Measurements from ENCODE around the gene FLOT1. TPM values are rescaled to one million over a fixed set of nuclear protein-coding genes. Genes with fewer than 3 reads are reported as not detected.
A peak's percentile ranks its signal among the peaks of the same experiment; 100 is the strongest.

FLOT1 gene
- total and polyA plus RNA-seq, 2 donors (not counting 3 experiments of a cell fraction or from before 2014, with no cell fraction given): 141 to 154 TPM

DNA sequence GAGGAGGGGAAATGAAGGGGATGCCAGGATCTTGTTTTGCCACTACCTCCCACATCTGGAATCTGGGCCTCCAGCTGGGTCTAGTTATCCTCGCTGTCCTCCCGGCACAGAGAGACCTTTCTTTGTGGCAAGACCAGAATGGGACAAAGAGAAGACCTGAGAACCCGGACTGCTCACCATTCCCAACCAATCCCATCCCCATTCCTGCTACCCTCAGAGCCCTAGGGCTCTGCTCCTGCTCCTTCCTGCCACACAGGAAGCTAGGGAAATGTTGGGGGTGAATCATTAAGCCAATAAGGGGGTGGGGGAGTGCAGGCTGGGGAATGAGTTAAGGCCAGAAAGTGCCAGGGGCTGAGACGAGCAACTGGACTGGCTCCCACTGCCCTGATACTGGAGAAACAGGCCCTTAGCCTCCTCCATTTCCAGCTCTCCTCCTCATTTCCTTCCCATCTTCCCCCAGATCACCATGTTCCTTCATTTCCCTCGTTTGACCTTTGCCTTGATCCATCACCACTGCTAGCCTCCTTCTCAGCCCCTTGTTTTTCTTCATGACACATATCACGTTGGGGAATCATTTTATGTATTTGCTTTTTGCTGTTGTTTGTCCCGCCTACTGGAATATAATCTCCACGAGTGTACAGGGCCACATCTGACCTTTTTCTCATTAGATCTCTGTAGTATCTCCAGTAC lies 6.5 kb upstream of the FLOT1 start:
- FAIRE-seq: peak; percentile 90
- peak overlapping the region; percentile 89 for H3K27ac ChIP-seq (ENCODE audit: insufficient read depth, low read depth, low read length)
- no peaks in the 10 kb centered on the region for H3K9me1 ChIP-seq (replicated peaks; ENCODE audit: control insufficient read depth, extremely low read depth, insufficient read depth, low read length)
- intact Hi-C loops (cut with micrococcal nuclease) (loop anchor here (1.0 to 2.0 kb wide), 3 partner anchors 15 to 52 kb away; no protein-coding TSS in a partner anchor), dilution Hi-C loops (cut with MboI; ENCODE audit: extremely low pct_ligation_motif_present, low sequenced_read_pairs) (loop anchor here (25.0 kb wide), 1 partner anchor 138 kb away; the partner anchor contains the start of gene DDR1)
- peaks cover 62% of the 10 kb centered on the region for H3K4me1 ChIP-seq (ENCODE audit: control insufficient read depth, extremely low read depth, insufficient read depth, low read length)
- no peak for TF ChIP-seq MYC (IDR thresholded peaks at IDR 0.05; ENCODE audit: low read depth, low read length)
- TF ChIP-seq EZH2 (IDR thresholded peaks at IDR 0.05; ENCODE audit: borderline replicate concordance, low read depth, low read length, severe bottlenecking): no peak
- TF ChIP-seq, protein P1, sequence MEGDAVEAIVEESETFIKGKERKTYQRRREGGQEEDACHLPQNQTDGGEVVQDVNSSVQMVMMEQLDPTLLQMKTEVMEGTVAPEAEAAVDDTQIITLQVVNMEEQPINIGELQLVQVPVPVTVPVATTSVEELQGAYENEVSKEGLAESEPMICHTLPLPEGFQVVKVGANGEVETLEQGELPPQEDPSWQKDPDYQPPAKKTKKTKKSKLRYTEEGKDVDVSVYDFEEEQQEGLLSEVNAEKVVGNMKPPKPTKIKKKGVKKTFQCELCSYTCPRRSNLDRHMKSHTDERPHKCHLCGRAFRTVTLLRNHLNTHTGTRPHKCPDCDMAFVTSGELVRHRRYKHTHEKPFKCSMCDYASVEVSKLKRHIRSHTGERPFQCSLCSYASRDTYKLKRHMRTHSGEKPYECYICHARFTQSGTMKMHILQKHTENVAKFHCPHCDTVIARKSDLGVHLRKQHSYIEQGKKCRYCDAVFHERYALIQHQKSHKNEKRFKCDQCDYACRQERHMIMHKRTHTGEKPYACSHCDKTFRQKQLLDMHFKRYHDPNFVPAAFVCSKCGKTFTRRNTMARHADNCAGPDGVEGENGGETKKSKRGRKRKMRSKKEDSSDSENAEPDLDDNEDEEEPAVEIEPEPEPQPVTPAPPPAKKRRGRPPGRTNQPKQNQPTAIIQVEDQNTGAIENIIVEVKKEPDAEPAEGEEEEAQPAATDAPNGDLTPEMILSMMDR (IDR thresholded peaks at IDR 0.05; ENCODE audit: extremely low read depth in 1 of 2, insufficient read depth in 1 of 2, low read depth in 1 of 2, low read length in 2 of 2): no peak
- TF ChIP-seq JUN (IDR thresholded peaks at IDR 0.05; ENCODE audit: borderline replicate concordance, insufficient read depth, insufficient read length, low read depth): peak; percentile 65
- TF ChIP-seq POLR2AphosphoS5 (IDR thresholded peaks at IDR 0.05; ENCODE audit: insufficient read depth, low read depth, low read length): peak; percentile 98
- TF ChIP-seq GATA2 (IDR thresholded peaks at IDR 0.05; ENCODE audit: insufficient read depth, insufficient read length, low read depth, low read length): peak; percentile 81
- peak; percentile 79 for TF ChIP-seq POLR2A (IDR thresholded peaks at IDR 0.05; ENCODE audit: low read depth, low read length)
- peak; percentile 92 for TF ChIP-seq FOS (IDR thresholded peaks at IDR 0.05; ENCODE audit: borderline replicate concordance, insufficient read depth, low read length)
- TF ChIP-seq, protein P2, sequence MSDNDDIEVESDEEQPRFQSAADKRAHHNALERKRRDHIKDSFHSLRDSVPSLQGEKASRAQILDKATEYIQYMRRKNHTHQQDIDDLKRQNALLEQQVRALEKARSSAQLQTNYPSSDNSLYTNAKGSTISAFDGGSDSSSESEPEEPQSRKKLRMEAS (IDR thresholded peaks at IDR 0.05; ENCODE audit: insufficient read depth, insufficient read length): no peak
- H3K4me3 ChIP-seq (replicated peaks in 1 of 3; ENCODE audit: insufficient read depth in 1 of 3, low read depth in 1 of 3, low read length in 3 of 3): peak overlapping the region in 1 of 3 experiments; percentile 24
- H4K20me1 ChIP-seq (replicated peaks; ENCODE audit: control insufficient read depth, extremely low read depth, insufficient read depth, low read length): no peaks in the 10 kb centered on the region
- H3K9ac ChIP-seq (replicated peaks; ENCODE audit: extremely low read depth, insufficient read depth, low read length): peak overlapping the region; percentile 78
- H3K9me3 ChIP-seq (replicated peaks; ENCODE audit: control insufficient read depth, insufficient read depth, low read length): no peaks in the 10 kb centered on the region
- H3K4me2 ChIP-seq (ENCODE audit: insufficient read depth, low read length): peak overlapping the region; percentile 44
- CTCF ChIA-PET: interaction anchor here (0.9 to 1.9 kb wide), 4 partner anchors 15 to 71 kb away, joined by 3 to 8 read pairs (median 4); no protein-coding TSS in a partner anchor
- H2AFZ ChIP-seq (ENCODE audit: low read depth, low read length): no peak overlapping the region
- peak; percentile 94 for DNase-seq (ENCODE audit: low read depth, low spot score)
- H3K27me3 ChIP-seq (ENCODE audit: control insufficient read depth in 2 of 2, insufficient read depth in 2 of 2, low read length in 2 of 2): no peaks in the 10 kb centered on the region
- H3K36me3 ChIP-seq (ENCODE audit: control insufficient read depth in 2 of 2, extremely low read depth in 1 of 2, insufficient read depth in 2 of 2, low read length in 2 of 2): no peaks in the 10 kb centered on the region
- BruUV-seq (replicated peaks): TSS peak; percentile 43
- POLR2A ChIA-PET: interaction anchor here (1.2 kb wide), 2 partner anchors 10 to 78 kb away, joined by 4 to 5 read pairs; no protein-coding TSS in a partner anchor
- H3K79me2 ChIP-seq (ENCODE audit: control insufficient read depth, insufficient read depth, low read length): peaks cover 3% of the 10 kb centered on the region
